Stimulated activated CD4-positive, alpha-beta T cell treated with anti-CD3 and anti-CD28 coated beads, Interleukin-15, amount 100 ng/mL, for 1 hour (primary cell): Measurements from ENCODE around the gene MAIP1.
A peak's percentile ranks its signal among the peaks of the same experiment; 100 is the strongest.
"Not testable (repeated sequence)": the region's sequence is repeated elsewhere in the genome, so short reads cannot be mapped to it uniquely, and the experiment has no call there.

Experiments used
- DNase-seq, 2 donors: peaks; one replicate each; pipeline ENCODE4 v3.0.0-alpha.2; 2020; ENCODE audit warnings: low read depth in 1 of 2, low spot score in 1 of 2

MAIP1 gene, protein sequence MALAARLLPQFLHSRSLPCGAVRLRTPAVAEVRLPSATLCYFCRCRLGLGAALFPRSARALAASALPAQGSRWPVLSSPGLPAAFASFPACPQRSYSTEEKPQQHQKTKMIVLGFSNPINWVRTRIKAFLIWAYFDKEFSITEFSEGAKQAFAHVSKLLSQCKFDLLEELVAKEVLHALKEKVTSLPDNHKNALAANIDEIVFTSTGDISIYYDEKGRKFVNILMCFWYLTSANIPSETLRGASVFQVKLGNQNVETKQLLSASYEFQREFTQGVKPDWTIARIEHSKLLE

DNA sequence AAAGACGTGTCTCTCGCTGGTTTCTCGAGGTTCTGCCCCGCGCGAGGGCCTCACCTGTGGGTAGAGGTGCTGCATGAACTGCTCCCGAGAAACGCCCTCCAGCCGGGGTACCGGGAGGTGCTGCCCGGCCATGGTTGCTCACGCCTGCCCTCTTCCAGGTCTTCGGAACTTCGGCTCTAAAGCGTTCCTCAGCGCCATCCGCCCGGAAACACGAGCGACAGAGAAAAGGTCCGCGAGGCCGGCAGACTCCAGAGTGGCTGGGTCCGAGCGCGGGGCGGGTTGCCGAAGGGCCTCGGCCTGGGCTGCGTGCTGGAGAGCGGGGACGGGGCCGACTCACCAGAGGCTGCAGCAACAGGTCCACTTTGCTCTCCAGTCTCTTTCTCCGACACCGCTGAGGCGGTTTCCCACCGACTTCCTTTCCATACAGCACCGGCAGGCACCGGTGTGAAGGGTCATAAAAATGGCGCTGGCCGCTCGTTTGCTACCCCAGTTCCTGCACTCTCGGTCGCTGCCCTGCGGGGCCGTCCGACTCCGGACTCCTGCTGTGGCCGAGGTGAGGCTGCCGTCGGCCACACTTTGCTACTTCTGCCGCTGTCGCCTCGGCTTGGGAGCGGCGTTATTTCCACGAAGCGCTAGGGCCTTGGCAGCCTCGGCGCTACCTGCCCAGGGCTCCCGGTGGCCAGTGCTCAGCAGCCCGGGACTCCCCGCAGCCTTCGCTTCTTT is at the start of gene MAIP1, which contains the start of gene TYW5:
Gene MAIP1 (plus strand): TSS at position 244 of the 723 bp plus-strand sequence. CDS start 217 bp downstream, at position 461.
Gene TYW5 (minus strand): TSS at position 153 of the 723 bp plus-strand sequence. CDS start 21 bp downstream, at position 132.
- DNase-seq = peak; percentile 60 to 68

DNA sequence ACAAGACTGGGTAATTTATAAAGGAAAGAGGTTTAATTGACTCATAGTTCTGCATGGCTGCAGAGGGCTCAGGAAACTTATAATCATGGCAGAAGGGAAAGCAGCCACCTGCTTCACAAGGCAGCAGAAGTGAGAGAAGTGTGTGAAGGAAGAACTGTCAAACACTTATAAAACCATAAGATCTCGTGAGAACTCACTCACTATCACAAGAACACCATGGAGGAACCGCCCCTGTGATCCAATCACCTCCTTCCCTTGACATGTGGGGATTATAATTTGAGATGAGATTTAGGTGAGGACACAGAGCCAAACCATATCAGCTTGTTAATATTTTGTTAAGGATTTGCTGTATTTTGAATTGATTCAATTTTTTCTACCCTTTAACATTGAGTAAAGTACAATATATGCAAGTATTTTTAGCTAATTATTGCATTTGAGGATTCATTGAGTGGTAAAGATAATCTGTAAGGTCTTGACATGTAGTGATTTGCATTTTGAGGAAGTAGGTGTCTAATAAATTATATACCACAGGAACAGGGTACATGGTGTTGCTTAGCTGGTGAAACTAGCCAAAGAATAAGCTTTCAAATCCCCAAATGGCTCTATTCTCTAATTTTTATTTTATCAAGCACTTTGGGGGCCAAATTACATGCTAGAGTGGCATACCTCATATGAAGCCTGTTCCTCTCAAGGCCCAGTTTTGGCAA is 48.2 kb upstream of the MAIP1 start:
- no peak for DNase-seq

DNA sequence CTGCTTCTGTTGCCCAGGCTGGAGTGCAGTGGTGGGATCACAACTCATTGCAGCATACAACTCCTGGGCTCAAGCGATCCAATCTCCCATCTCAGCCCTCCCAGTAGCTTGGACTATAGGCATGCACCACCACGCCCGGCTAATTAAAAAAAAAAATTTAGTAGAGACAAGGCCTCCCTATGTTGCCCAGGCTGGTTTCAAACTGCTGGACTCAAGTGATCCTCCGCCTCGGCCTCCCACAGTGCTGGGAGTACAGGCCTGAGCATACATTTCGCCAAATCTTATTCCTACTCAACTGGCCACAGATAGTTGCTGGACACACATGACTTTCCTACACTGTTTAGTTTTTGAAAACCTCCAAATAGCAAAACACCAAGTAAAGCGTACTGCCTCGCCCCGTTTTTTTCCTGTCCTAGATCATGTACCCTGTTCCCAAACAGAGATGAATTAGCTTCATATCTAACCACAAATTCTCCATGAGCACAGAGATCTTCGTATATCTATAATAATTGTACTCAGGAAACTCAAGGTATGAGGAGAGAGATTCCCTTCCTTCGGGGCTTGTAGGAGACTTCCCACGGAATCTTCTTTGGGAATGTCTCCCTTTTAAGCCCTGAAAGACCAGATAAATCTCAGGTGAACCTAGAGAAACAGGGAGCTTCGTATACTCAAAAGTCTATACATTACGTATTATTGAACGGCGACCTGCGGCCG is 44.9 kb upstream of the MAIP1 start:
- DNase-seq = no peak

DNA sequence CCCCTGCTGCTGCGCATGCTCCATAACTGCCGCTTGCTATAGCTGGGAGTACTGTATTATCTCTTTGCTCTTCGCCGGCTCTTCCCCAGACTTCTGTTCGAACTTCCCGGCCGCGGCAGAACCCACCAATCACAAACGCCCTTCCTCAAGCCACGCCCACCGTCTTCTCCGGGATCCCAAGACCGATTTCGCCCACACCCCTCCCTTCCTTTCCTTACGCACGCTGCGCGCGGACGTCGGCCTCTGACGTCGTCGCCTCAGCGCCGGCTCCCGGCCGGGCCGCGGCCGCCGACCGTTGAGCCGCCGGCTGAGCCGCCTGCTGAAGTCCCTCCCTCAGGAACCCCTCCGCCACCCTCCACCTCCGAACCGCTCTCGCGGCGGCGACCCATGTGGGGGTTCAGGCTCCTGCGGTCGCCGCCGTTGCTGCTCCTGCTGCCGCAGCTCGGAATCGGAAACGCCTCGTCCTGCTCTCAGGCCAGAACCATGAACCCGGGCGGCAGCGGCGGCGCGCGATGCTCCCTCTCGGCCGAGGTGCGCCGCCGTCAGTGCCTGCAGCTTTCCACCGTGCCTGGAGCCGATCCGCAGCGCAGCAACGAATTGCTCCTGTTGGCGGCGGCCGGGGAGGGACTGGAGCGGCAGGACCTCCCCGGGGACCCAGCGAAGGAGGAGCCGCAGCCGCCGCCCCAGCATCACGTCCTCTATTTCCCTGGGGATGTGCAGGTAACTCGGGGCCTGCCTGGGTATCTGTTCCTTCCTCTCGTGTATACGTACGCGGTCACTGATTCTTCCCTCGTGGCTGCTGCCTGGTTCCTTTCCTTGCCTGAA is 44.1 kb upstream of the MAIP1 start, which contains the start of gene C2orf69:
Gene C2orf69 (plus strand): TSS at position 242 of the 825 bp plus-strand sequence. CDS start 146 bp downstream, at position 388.
- DNase-seq = peak; percentile 76 to 81

DNA sequence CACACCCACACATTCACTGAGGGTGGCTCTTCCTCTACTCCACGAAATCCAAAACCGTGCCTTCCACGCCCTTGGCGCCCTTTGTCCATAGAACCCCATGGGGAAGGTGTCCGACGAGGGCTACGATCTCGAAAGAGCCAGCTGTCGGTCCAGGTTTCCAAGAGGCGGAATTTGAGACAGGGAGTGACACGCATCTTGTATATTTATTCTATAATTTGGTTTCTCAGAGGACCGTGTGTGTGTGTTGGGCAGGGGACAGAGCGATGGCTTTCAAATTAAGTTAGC is 43.6 kb upstream of the MAIP1 start:
- no peak for DNase-seq

DNA sequence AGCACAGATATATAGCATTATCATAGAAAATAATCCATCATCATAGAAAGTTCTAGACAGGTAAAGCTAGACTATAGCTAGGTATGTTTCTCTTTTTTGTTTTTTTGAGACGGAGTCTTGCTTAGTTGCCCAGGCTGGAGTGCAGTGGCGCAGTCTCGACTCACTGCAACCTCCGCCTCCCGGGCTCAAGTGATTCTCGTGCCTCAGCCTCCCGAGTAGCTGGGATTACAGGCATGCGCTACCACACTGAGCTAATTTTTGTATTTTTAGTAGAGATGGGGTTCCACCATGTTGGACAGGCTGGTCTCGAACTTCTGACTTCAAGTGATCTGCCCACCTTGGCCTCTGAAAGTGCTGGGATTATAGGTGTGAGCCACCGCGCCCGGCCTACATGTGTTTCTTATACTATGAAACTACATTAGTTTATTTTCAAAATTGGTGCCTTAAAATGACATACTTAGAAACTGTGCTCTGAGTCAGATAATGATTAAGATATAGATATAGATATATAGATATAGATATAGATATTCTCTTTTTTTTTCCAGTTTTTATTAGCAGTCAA is 42.7 kb upstream of the MAIP1 start:
- not testable (repeated sequence) for DNase-seq

DNA sequence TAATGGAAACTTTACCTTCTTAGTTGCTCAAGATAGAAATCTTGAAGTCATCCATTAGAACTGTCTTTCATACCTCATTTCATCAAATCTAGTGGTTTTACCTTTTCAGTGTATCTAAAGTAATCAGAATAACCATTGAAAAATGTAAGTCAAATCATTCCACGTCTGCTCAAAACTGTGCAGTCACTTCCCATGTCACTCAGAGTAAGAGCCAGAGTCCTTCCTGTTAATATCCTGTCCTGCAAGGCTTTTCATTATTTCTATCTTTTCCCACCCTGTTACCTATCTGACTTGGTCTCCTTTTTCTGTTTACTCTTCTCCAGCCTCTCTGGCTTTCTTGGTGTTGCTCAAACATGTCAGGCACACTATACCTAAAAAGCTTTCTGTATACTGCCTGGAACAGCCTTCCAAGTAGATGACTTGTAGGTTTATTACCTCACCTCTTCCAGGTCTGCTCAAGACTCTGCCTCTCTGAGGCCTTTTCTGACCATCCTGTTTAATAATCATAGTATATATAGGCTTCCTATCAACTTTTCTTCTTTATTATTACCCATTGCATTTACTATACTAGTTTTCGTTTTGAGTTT is 40.9 kb upstream of the MAIP1 start:
- no peak for DNase-seq

DNA sequence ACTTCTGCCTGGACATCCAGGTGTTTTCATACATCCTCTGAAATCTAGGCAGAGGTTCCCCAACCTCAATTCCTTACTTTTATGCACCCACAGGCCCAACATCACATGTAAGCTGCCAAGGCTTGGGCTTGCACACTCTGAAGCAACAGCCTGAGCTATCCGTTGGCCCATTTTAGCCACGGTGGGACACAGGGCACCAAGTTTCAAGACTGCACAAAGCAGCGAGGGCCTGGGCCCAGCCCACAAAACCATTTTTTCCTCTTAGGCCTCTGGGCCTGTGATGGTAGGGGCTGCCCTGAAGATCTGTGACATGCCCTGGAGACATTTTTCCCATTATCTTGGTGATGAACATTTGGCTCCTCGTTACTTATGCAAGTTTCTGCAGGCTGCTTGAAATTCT is 38.4 kb upstream of the MAIP1 start:
- no peak for DNase-seq

DNA sequence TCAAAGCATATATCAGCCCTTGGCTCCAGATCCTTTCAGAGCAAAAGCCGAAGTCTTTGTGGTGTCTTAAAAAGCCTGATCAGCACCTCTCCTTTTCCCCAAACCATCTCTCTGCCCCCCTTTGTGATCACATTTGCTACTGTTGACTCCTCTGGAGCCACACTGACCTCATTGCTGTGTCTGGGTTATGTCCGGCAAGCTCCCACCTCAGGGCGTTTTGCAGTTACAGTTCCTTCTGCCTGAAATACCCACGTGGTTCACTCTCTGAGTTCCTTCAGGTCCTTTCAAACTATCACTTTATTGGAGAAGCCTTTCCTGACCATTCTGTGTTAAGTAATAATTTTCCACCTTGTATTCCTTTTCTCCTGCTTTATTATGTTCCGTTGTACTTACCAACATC is 32.5 kb upstream of the MAIP1 start:
- no peak for DNase-seq

DNA sequence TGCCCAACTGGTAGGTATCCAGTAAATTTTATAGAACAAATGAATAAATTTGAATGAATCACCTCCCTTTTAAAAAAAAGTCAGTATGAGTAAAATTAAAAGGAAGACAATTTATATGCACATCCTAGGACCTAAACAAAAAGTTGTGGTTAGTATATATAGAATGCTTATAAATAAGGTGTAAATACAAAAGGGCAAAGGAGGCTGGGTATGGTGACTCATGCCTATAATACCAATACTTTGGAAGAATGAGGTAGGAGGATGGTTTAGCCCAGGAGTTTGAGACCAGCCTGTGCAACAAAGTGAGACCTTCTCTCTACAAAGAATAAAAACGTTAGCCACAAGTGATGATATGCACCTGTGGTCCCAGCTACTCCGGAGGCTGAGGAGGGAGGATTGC is 31.5 kb upstream of the MAIP1 start:
- no peak for DNase-seq

DNA sequence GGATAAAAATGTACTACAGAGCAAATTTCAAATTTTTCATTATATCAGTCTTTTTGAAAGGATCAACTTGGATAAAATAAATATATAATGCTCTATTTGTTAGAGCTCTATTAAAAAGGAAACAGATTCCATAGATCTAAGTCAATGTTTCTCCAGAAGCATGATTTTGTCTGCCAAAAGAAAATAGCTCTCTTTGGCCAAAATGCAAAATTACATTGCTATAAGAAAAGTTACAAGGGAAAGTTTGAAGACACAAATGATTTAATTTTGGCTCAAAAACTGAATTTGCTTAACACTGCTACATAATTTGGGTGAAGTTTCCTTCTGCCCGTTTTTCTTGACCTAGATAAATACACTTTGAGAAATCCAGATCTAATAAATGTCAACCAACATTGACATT is 28.6 kb upstream of the MAIP1 start:
- no peak for DNase-seq

DNA sequence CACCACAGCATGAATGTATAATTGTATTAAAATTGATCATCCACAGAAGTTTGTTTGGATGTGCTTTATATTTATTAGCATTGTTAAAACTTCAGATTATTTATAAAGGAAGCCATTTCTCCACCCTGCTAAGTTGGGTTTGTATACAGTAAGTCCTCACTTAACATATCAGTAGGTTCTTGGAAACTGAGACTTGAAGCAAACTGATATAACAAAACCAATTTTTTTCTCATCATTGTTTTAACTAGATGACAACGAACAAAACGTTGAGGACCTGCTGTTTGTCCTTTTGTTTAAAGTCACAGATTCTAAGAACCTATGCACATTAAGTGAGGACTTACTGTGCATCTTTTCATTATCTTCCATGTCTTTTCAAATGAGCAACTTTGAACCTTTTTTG is 27.2 kb upstream of the MAIP1 start:
- DNase-seq = no peak

DNA sequence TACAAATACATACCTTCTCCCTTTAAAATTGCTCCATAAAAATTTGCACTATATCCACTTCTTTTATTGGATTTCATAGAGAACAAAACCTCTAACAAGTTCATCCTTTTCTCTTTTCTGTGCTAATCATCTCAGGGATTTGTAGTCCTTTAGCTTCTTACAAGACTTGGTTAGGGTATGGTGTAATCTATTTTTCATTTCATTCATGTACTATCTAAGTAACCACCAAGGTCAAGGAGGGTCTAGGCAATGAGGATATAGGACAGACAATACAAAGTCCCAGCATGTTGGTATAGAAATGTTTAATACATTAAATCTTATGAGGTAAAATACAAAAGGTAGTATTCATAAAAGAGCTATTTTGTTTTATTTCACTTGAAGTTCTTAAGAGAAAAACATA is 26.8 kb upstream of the MAIP1 start:
- no peak for DNase-seq

DNA sequence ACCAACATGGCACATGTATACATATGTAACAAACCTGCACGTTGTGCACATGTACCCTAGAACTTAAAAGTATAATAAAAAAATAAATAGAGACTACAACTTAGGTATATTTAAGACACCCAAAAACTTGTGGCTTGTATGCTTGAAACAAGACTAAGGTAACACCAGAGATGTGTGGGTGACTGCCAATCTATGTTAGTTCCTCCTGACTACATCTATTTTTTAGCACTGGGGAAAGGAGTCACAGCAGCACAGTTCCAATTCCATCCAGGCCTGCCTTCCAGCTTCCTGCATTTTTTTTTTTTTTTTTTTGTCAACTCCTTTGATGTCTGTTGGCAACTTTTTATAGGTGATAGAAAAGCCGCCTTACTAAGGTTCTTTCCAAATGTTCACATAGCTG is 26.1 kb upstream of the MAIP1 start:
- no peak for DNase-seq

DNA sequence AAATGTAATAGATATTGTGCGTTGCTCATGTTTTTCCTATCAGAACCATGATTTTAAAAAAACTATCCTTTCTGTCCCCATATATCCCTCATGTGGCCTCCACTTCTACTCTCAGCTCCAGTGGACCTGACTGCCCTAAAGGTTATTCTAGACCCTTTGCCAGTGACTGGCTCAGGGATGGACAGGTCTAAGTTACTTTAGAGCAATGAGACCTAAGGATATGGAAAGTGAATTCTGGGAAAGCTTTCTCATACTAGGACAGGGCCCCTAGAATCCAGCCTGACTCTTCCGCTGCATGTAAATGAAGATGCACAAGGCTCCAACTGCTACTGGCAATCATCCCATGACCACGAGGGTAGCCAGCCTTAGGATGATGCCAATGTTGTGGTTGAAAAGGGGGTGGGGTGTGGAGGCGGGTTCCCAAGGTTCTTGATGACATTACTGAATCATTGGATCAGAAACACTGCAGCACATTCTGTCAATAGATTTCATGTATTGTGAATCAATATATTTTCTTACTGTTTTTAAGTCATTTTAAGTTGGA is 23.0 kb upstream of the MAIP1 start:
- DNase-seq = no peak

DNA sequence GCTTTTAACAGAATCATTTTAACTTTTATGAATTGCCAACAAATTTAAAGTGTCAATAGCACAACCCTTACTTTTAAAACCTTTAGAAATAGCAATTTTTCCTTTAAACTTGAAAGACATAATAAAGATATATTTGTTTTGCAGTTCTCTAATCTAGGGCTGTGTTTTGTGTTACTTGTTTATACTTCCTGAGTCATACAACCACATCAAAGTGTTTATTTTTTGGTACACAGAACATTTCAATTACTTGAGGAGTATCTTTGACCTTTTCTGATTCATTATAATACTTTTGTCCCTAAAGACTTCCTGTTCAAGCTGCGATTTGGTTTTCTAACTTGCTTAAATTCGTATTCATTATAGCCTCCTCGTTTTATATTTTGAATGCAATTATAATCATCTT is 21.9 kb upstream of the MAIP1 start:
- no peak for DNase-seq

DNA sequence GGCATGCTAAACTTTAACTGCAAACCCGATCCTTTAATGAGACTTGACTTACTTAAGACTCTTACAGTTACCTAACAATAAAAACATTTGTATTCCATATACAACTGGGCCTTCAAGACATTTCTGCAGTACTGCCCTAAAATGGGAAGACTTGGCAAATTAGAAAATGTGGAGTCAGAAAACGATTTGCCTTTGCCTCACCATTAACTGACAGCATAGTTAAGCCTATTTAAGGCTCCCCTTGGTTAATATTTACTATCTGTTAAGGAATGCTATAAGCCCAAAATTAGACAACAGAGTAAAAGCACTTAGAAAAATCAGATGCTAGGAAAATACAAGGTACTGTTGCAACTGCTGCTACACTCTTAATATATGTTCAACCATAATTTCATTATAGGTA is 18.8 kb upstream of the MAIP1 start:
- no peak for DNase-seq

DNA sequence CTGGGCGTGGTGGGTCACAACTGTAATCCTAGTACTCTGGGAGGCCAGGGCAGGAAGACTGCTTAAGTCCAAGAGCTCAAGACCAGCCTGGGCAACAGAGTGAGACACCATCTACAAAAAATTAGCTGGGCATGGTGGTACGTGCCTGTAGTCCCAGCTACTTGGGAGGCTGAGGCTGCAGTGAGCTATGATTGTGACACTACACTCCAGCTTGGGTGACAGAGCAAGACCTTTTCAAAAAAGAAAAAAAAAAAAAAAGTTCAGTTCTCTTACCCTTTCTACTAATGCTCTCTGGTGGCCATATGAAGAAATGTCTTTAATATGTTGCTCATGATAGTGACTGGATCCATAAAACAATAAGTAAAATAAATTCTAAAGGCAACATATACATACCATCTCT is 15.0 kb upstream of the MAIP1 start:
- DNase-seq = no peak

DNA sequence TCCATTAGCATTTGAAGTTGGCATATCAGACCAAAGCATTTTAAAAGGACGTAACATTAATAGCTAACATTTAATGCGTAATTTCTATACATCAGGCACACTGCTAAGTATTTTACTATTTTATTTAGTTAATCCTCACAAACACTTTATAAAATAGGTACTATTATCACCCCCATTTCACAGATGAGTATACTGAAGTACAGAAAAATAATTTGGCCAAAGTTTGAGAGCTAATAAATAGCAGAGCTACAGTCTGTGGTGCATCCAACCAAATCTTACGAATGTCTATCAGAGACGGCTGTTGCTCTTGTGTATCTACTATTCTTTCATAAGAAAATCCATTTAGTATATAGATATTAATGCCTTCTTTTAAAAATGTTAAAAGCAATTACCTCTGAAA is 12.0 kb upstream of the MAIP1 start:
- DNase-seq = no peak

DNA sequence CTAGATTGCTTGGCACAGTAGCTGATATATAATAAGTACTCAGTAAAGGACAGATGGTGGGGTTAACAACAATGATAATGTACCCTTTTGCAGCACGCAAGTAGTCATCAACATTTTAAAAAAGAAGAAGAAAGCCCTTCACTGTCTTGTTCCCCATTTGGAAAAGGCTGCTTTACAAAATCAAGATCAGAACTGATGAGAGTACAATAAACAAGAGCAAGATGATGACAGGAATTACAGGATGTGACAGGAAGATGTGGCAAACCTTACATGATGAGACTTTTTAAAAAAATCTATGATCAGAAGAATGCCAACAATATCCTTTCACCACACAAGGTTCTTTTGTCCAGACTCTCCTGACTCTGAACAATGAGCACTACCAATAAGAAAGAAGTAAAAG is 9.2 kb upstream of the MAIP1 start:
- DNase-seq = no peak
